HepG2 (cell line): Measurements from ENCODE around the gene MRPL14. TPM values are rescaled to one million over a fixed set of nuclear protein-coding genes. Genes with fewer than 3 reads are reported as not detected.

Experiments used
- ATAC-seq: fragments of 200-7000 bp; cut with Tn5 transposase; 3 replicates; pipeline ENCODE4 v1.9.1; 2020; ENCODE audit warnings: mild to moderate bottlenecking, moderate library complexity
- BruUV-seq: library from RNA; stranded (reverse); fragments of 400-500 nt; replicated peaks from 2 replicates; lab custom pipeline; 2021; lab: Mats Ljungman, UMichigan
- CTCF ChIA-PET: fragments of 300-600 bp; formaldehyde crosslinking; extraction: SDS; loops from one replicate; lab custom pipeline; 2021; ENCODE audit warnings: low total read pairs, inconsistent platforms, low intra/inter-chr PET ratio; lab: Yijun Ruan, JAX
- POLR2A ChIA-PET: fragments of 350-600 bp; sonication (Branson Sonifier 250); formaldehyde crosslinking; loops from one replicate; lab custom pipeline; 2020; ENCODE audit warnings: antibody characterized with exemption, inconsistent platforms; lab: Yijun Ruan, JAX
- DNase-seq: peaks from one replicate; pipeline ENCODE4 v3.0.0-alpha.2; 2015; ENCODE audit warnings: low spot score
- FAIRE-seq: peaks from 3 replicates; lab custom pipeline; 2011; peaks lifted over from hg19 to GRCh38; lab: Jason Lieb, UNC
- H2AFZ ChIP-seq: one replicate; pipeline ENCODE4 v1.6.1; 2011; ENCODE audit warnings: low read length, inconsistent platforms
- H3K27ac ChIP-seq: fragments of 300-600 bp; 3 replicates; pipeline ENCODE4 v1.8.0; 2011; ENCODE audit warnings: mixed run types, mild to moderate bottlenecking, mixed read lengths, low read length, inconsistent platforms; ENCODE audit not compliant: insufficient read depth; ENCODE audit errors: extremely low read length
- H3K27me3 ChIP-seq, 2 experiments: fragments of 200-600 bp in 1 of 2; 2 replicates in 1 of 2; 3 replicates in 1 of 2; pipeline versions ENCODE4 v1.6.0 to v1.8.0; 2011; ENCODE audit warnings: low read length in 2 of 2, mild to moderate bottlenecking in 2 of 2, moderate library complexity in 2 of 2, inconsistent platforms in 1 of 2; ENCODE audit not compliant: insufficient read depth in 2 of 2, control insufficient read depth in 1 of 2
- H3K36me3 ChIP-seq, 2 experiments: fragments of 200-600 bp in 1 of 2; replicated peaks in 1 of 2; 2 replicates in 1 of 2; 3 replicates in 1 of 2; pipeline versions ENCODE4 v1.5.1 to v1.8.0; 2011; ENCODE audit warnings: low read length in 2 of 2, inconsistent platforms in 1 of 2; ENCODE audit not compliant: insufficient read depth in 2 of 2, control insufficient read depth in 1 of 2
- H3K4me1 ChIP-seq: 2 replicates; pipeline ENCODE4 v1.5.1; 2012; ENCODE audit warnings: low read length, inconsistent platforms; ENCODE audit not compliant: insufficient read depth
- H3K4me2 ChIP-seq: 2 replicates; pipeline ENCODE4 v1.6.0; 2011; ENCODE audit warnings: low read depth, low read length, inconsistent platforms
- H3K4me3 ChIP-seq, 3 experiments: fragments of 200-600 bp in 1 of 3; sonication (generic), shearing (Covaris generic) in 1 of 3; replicated peaks in 1 of 3; 2 replicates each; pipeline ENCODE4 v1.5.1; 2011 to 2016; ENCODE audit warnings: low read length in 3 of 3, inconsistent platforms in 2 of 3, low read depth in 2 of 3, mild to moderate bottlenecking in 2 of 3, control low read depth in 1 of 3, mixed read lengths in 1 of 3; ENCODE audit not compliant: insufficient read depth in 1 of 3
- H3K79me2 ChIP-seq: one replicate; pipeline ENCODE4 v1.6.1; 2011; ENCODE audit warnings: low read length, inconsistent platforms; ENCODE audit not compliant: insufficient read depth
- H3K9ac ChIP-seq: 2 replicates; pipeline ENCODE4 v1.6.0; 2011; ENCODE audit warnings: mild to moderate bottlenecking, low read depth, low read length, inconsistent platforms; ENCODE audit not compliant: insufficient read depth
- H3K9me3 ChIP-seq: 2 replicates; pipeline ENCODE4 v1.5.1; 2012; ENCODE audit warnings: mild to moderate bottlenecking, low read length
- H4K20me1 ChIP-seq: 2 replicates; pipeline ENCODE4 v1.6.0; 2011; ENCODE audit warnings: inconsistent platforms, mild to moderate bottlenecking, low read length, moderate library complexity; ENCODE audit not compliant: insufficient read depth
- BCLAF1 ChIP-seq: fragments of 450-650 bp; IDR thresholded peaks from 2 replicates; pipeline ENCODE4 v1.6.1; 2017; ENCODE audit warnings: mild to moderate bottlenecking
- CCAR2 ChIP-seq: fragments of 200-400 bp; formaldehyde crosslinking; optimal IDR thresholded peaks from 2 replicates; pipeline ENCODE3; 2018; ENCODE audit warnings: low read depth, mild to moderate bottlenecking, low read length, moderate library complexity
- GABPB1 ChIP-seq: IDR thresholded peaks from 2 replicates; pipeline ENCODE4 v1.6.1; 2016; ENCODE audit warnings: mild to moderate bottlenecking, missing genetic modification reagents, moderate library complexity, missing compliant biosample characterization
- HOXA7 ChIP-seq: sonication (generic); formaldehyde crosslinking; IDR thresholded peaks from 2 replicates; pipeline ENCODE4 v1.8.1; 2022; ENCODE audit warnings: mild to moderate bottlenecking, missing genetic modification reagents, moderate library complexity
- IRF2 ChIP-seq: IDR thresholded peaks from 2 replicates; pipeline ENCODE4 v1.6.1; 2018; ENCODE audit warnings: missing genetic modification reagents, missing compliant biosample characterization
- LRRFIP1 ChIP-seq: sonication (generic); formaldehyde crosslinking; conservative IDR thresholded peaks from 2 replicates; pipeline ENCODE4 v1.4.0; 2020; ENCODE audit warnings: missing genetic modification reagents
- MLX ChIP-seq: IDR thresholded peaks from 2 replicates; pipeline ENCODE4 v1.6.1; 2016
- PLSCR1 ChIP-seq: sonication (generic); formaldehyde crosslinking; IDR thresholded peaks from 2 replicates; pipeline ENCODE4 v1.5.0; 2020; ENCODE audit warnings: missing genetic modification reagents, mild to moderate bottlenecking, borderline replicate concordance
- SOX6 ChIP-seq, 2 experiments: fragments of 450-650 bp in 1 of 2; sonication (generic) in 1 of 2; formaldehyde crosslinking in 1 of 2; IDR thresholded peaks; 2 replicates each; pipeline versions ENCODE4 v1.4.0 to v1.6.1; 2017 to 2020; ENCODE audit warnings: antibody characterized with exemption in 1 of 2, mild to moderate bottlenecking in 1 of 2, missing genetic modification reagents in 1 of 2
- ZNF124 ChIP-seq: sonication (generic); formaldehyde crosslinking; IDR thresholded peaks from 2 replicates; pipeline ENCODE4 v1.4.0; 2020; ENCODE audit warnings: missing genetic modification reagents
- ZNF335 ChIP-seq: sonication (generic); formaldehyde crosslinking; IDR thresholded peaks from 2 replicates; pipeline ENCODE4 v1.4.0; 2020; ENCODE audit warnings: missing genetic modification reagents
- ZNF704 ChIP-seq: sonication (generic); formaldehyde crosslinking; IDR thresholded peaks from 2 replicates; pipeline ENCODE4 v1.8.1; 2023; ENCODE audit warnings: mild to moderate bottlenecking, inconsistent platforms, moderate library complexity, missing genetic modification reagents, borderline replicate concordance
- ZNF784 ChIP-seq: sonication (generic); formaldehyde crosslinking; IDR thresholded peaks from 2 replicates; pipeline ENCODE4 v1.5.1; 2020; ENCODE audit warnings: missing genetic modification reagents, mild to moderate bottlenecking, borderline replicate concordance
- WGBS: methylation state at CpG from one replicate; pipeline ENCODE4 v1.1.6; 2017; ENCODE audit warnings: low lambda C conversion rate; 5-methylcytosine and 5-hydroxymethylcytosine counted together
- in situ Hi-C: cut with HindIII; loops from 2 replicates; pipeline ENCODE4 v1.10.0; 2017; ENCODE audit warnings: low pct_unique_long_range_greater_than_20kb; ENCODE audit not compliant: extremely low pct_ligation_motif_present
- intact Hi-C: fragments of 100-400 bp; cut with micrococcal nuclease; formaldehyde crosslinking; loops from one replicate; pipeline ENCODE4 v1.10.0; 2022; ENCODE audit not compliant: unreplicated experiment
- polyA plus RNA-seq, 8 experiments: library from polyadenylated mRNA; depleted of rRNA in 3 of 8; stranded (reverse) in 7 of 8; unstranded in 1 of 8; fragments of >200 nt; fragmentation: Illumina TruSeq in 4 of 8; extraction: Trizol in 4 of 8; gene quantifications; 2 replicates each; pipeline versions ENCODE4 v1.2.1 to v1.2.3, GENCODE V29; 2011 to 2016; ENCODE audit warnings: low read depth in 4 of 8, missing spikeins in 1 of 8, mixed read lengths in 1 of 8; ENCODE audit not compliant: insufficient read depth in 1 of 8
- total RNA-seq, 5 experiments: library from RNA; depleted of rRNA; stranded (reverse); fragments of >200 nt; fragmentation: Illumina TruSeq; extraction: Trizol; gene quantifications; 2 replicates each; pipeline ENCODE4 v1.2.3, GENCODE V29; 2016; ENCODE audit warnings: low read depth in 1 of 5

The MRPL14 gene
- total and polyA plus RNA-seq, 2 of the 13 experiments (the other 11 are each of a cell fraction or from before 2014, with no cell fraction given), result 157 to 178 TPM

- no peaks in the 10 kb centered on the region for H3K36me3 ChIP-seq
- no peaks in the 10 kb centered on the region for H4K20me1 ChIP-seq
- WGBS, result 39% methylated on average over 12 of the region's 12 CpGs
- no peak overlapping the region for H3K4me3 ChIP-seq
- H3K9ac ChIP-seq, result no peak overlapping the region
- intact Hi-C loops (loop anchor here (1.0 kb wide), 2 partner anchors 49 to 62 kb away; no protein-coding TSS in a partner anchor), in situ Hi-C loops (loop anchor here (5.0 kb wide), 1 partner anchor 50 kb away; the partner anchor contains the start of gene SLC29A1)
- H3K9me3 ChIP-seq, result no peaks in the 10 kb centered on the region
- peaks cover 58% of the 10 kb centered on the region for H3K4me1 ChIP-seq
- FAIRE-seq, result no peak
- H3K4me2 ChIP-seq, result no peak overlapping the region; the same call in 1 of the 2 replicates
- no peaks in the 10 kb centered on the region for H3K79me2 ChIP-seq
- no peak overlapping the region for H3K27ac ChIP-seq
- DNase-seq, result no peak
- no TSS peak for BruUV-seq
- no peak for ATAC-seq
- H2AFZ ChIP-seq, result no peak overlapping the region
- CTCF ChIA-PET, result interaction anchor here (0.7 to 3.1 kb wide), 5 partner anchors 16 to 93 kb away, joined by 3 to 38 read pairs (median 4); partner anchors contain the start of genes NFKBIE and SLC35B2
- POLR2A ChIA-PET, result interaction anchor here (0.9 to 1.5 kb wide), 5 partner anchors 11 to 85 kb away, joined by 4 to 6 read pairs (median 4); partner anchors contain the start of gene SLC35B2
- H3K27me3 ChIP-seq, result peaks cover 5 to 30% of the 10 kb centered on the region in 2 experiments; a peak in 3 of 5 replicates
- TF ChIP-seq CCAR2 (no peak), ZNF704 (no peak), IRF2 (CRISPR knock-in tag) (no peak), BCLAF1 (no peak), ZNF784 (no peak), LRRFIP1 (no peak), ZNF124 (CRISPR knock-in tag) (no peak), ZNF335 (CRISPR knock-in tag) (no peak), GABPB1 (no peak), MLX (CRISPR knock-in tag) (no peak), PLSCR1 (no peak), SOX6 (IDR thresholded peaks at IDR 0.05) (no peak), SOX6 (CRISPR knock-in tag; IDR thresholded peaks at IDR 0.05) (no peak), HOXA7 (CRISPR knock-in tag) (no peak)
Measured at GRCh38 chr6:44171899-44172546, 44.8 kb upstream of the MRPL14 start.
